Keratinocyte (primary cell): ENCODE data around the gene PNKP.

Source experiments
- EZH2 ChIP-seq: IDR thresholded peaks from one replicate; pipeline ENCODE4 v1.6.1; 2012; ENCODE audit warnings: inconsistent platforms, mild to moderate bottlenecking, low read length, moderate library complexity
- TF ChIP-seq, protein P1 (sequence below), 3 experiments: IDR thresholded peaks in 1 of 3; conservative IDR thresholded peaks in 1 of 3; optimal IDR thresholded peaks in 1 of 3; 2 replicates in 2 of 3; 3 replicates in 1 of 3; pipeline versions ENCODE3 to v1.5.1; 2011; ENCODE audit warnings: low read length in 3 of 3, mild to moderate bottlenecking in 3 of 3, moderate library complexity in 2 of 3, control low read depth in 1 of 3, inconsistent platforms in 1 of 3; ENCODE audit not compliant: insufficient read depth in 2 of 3; ENCODE audit errors: extremely low read depth in 1 of 3

DNA sequence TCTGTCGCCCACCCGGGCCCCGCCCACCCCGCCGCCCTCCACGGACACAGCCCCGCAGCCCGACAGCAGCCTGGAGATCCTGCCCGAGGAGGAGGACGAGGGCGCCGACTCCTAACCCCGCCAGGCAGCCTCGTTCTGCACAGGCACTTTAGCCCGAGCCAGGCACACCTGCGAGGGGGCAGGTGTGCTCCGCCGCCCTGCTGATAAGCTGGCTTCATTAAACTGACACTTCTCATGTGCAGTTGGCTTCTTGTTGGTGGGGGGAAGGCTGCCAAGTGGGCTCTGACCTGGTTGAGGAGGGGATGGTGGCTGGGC lies 21.1 kb upstream of the PNKP start:
- TF ChIP-seq, protein P1, sequence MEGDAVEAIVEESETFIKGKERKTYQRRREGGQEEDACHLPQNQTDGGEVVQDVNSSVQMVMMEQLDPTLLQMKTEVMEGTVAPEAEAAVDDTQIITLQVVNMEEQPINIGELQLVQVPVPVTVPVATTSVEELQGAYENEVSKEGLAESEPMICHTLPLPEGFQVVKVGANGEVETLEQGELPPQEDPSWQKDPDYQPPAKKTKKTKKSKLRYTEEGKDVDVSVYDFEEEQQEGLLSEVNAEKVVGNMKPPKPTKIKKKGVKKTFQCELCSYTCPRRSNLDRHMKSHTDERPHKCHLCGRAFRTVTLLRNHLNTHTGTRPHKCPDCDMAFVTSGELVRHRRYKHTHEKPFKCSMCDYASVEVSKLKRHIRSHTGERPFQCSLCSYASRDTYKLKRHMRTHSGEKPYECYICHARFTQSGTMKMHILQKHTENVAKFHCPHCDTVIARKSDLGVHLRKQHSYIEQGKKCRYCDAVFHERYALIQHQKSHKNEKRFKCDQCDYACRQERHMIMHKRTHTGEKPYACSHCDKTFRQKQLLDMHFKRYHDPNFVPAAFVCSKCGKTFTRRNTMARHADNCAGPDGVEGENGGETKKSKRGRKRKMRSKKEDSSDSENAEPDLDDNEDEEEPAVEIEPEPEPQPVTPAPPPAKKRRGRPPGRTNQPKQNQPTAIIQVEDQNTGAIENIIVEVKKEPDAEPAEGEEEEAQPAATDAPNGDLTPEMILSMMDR (optimal IDR thresholded peaks at IDR 0.05 in 1 of 3, IDR thresholded peaks at IDR 0.05 in 1 of 3, conservative IDR thresholded peaks at IDR 0.05 in 1 of 3; ENCODE audit: extremely low read depth in 1 of 3, insufficient read depth in 2 of 3, low read length in 3 of 3) = no peak
- TF ChIP-seq EZH2 = no peak
